Right lobe of liver (tissue), 6 donors: Measurements from ENCODE around the gene TMEM179. TPM values are rescaled to one million over a fixed set of nuclear protein-coding genes. Genes with fewer than 3 reads are reported as not detected.

ENCODE experiments used
- ATAC-seq, 4 donors: fragments of 200-7000 bp; cut with Tn5 transposase; one replicate each; pipeline ENCODE4 v1.9.1; 2020; ENCODE audit warnings: mild to moderate bottlenecking in 4 of 4, moderate library complexity in 4 of 4
- DNase-seq, 3 donors: peaks; one replicate each; pipeline ENCODE4 v3.0.0-alpha.2; 2020
- H3K27ac ChIP-seq, 3 donors: fragments of 200-600 bp; one replicate each; pipeline ENCODE4 v1.8.0; 2022
- H3K27me3 ChIP-seq, 2 donors: fragments of 200-600 bp; one replicate each; pipeline ENCODE4 v1.8.0; 2022
- H3K36me3 ChIP-seq, 4 donors: fragments of 200-600 bp; sonication (generic) in 1 of 4; one replicate each; pipeline versions ENCODE4 v1.5.1 to v1.8.0; 2017 to 2022; ENCODE audit warnings: control low read depth in 1 of 4
- H3K4me1 ChIP-seq, 4 donors: fragments of 200-600 bp; sonication (generic) in 1 of 4; one replicate each; pipeline versions ENCODE4 v1.5.1 to v1.8.0; 2017 to 2022; ENCODE audit warnings: control low read depth in 1 of 4
- H3K4me3 ChIP-seq, 3 donors: fragments of 200-600 bp; one replicate each; pipeline ENCODE4 v1.8.0; 2022
- H3K9me3 ChIP-seq, 4 donors: fragments of 200-600 bp; sonication (generic) in 1 of 4; one replicate each; pipeline versions ENCODE4 v1.5.1 to v1.8.0; 2017 to 2022; ENCODE audit warnings: control low read depth in 1 of 4
- CTCF ChIP-seq, 4 donors: fragments of 200-600 bp in 3 of 4; fragments of 450-650 bp in 1 of 4; IDR thresholded peaks; one replicate each; pipeline versions ENCODE4 v1.5.1 to v1.8.0; 2016 to 2022; ENCODE audit warnings: antibody characterized with exemption in 4 of 4, mild to moderate bottlenecking in 2 of 4
- POLR2A ChIP-seq: fragments of 450-650 bp; IDR thresholded peaks from one replicate; pipeline ENCODE4 v1.6.1; 2017; ENCODE audit warnings: antibody characterized with exemption, mild to moderate bottlenecking
- WGBS: methylation state at CpG from one replicate; pipeline ENCODE4 v1.1.6; 2018; ENCODE audit warnings: low coverage, low lambda C conversion rate; ENCODE audit not compliant: insufficient coverage; ENCODE audit errors: missing lambda C conversion rate; 5-methylcytosine and 5-hydroxymethylcytosine counted together
- intact Hi-C, 2 donors: fragments of 100-400 bp; cut with DNase I; formaldehyde crosslinking; loops; one replicate each; pipeline versions ENCODE4 v1.11.2 to v1.14.1; 2022
- total RNA-seq, 6 experiments: library from RNA; depleted of rRNA in 2 of 6; stranded (reverse); fragments of >200 nt in 2 of 6; fragmentation: NEBNext Ultra II Directional in 3 of 6; extraction: Animal tissue kit (Norgen Biotek cat#: 25700) in 3 of 6; gene quantifications; one replicate each; pipeline versions ENCODE4 v1.1.0 to v1.2.4, GENCODE V29; 2016 to 2023
- donor health status: DM: no; HTN: yes; CAD: no.
- donor health status: DM: no; HTN: no; CAD: no.
- donor health status: DM: no; HTN: no; CAD: no.
- donor health status: DM: no; HTN: yes; CAD: no.
- donor health status: DM: no; HTN: yes; CAD: no.

TMEM179 gene
- total RNA-seq, 6 experiments from 2014 or later: 0.17 to 0.18 TPM; not detected in 4

GRCh38 chr14:104553166-104554087 is 51.1 kb downstream of the TMEM179 start:
- intact Hi-C loops: no loop called here
- no peaks in the 10 kb centered on the region for H3K36me3 ChIP-seq
- DNase-seq (peak; percentile 13 to 44 (median 34)), ATAC-seq (no peak)
- H3K9me3 ChIP-seq: no peaks in the 10 kb centered on the region
- H3K27ac ChIP-seq: no peak overlapping the region
- no peaks in the 10 kb centered on the region for H3K4me1 ChIP-seq
- TF ChIP-seq POLR2A (no peak), CTCF (IDR thresholded peaks at IDR 0.05) (no peak)
- no peak overlapping the region for H3K4me3 ChIP-seq
- WGBS: 67% methylated on average over 11 of the region's 30 CpGs
- H3K27me3 ChIP-seq: no peaks in the 10 kb centered on the region

GRCh38 chr14:104552738-104553125 is 51.8 kb downstream of the TMEM179 start:
- DNase-seq (no peak), ATAC-seq (no peak)
- Histone ChIP-seq H3K27me3 (no peaks in the 10 kb centered on the region), H3K4me1 (no peaks in the 10 kb centered on the region), H3K4me3 (no peak overlapping the region), H3K36me3 (no peaks in the 10 kb centered on the region), H3K27ac (no peak overlapping the region), H3K9me3 (no peaks in the 10 kb centered on the region)
- intact Hi-C loops: no loop called here
- WGBS: 35% methylated on average over 2 of the region's 9 CpGs
- TF ChIP-seq POLR2A (no peak), CTCF (IDR thresholded peaks at IDR 0.05) (no peak)

- no peak overlapping the region for H3K4me3 ChIP-seq
- TF ChIP-seq POLR2A (no peak), CTCF (IDR thresholded peaks at IDR 0.05) (no peak)
- 61% methylated on average over 9 of the region's 33 CpGs for WGBS
- ATAC-seq (no peak), DNase-seq (peak; percentile 14 to 49 (median 37))
- no peaks in the 10 kb centered on the region for H3K27me3 ChIP-seq
- H3K27ac ChIP-seq: no peak overlapping the region
- H3K9me3 ChIP-seq: no peaks in the 10 kb centered on the region
- intact Hi-C loops: no loop called here
- H3K36me3 ChIP-seq: no peaks in the 10 kb centered on the region
- H3K4me1 ChIP-seq: no peaks in the 10 kb centered on the region
Observed at GRCh38 chr14:104551851-104552737, 52.5 kb downstream of the TMEM179 start.

GRCh38 chr14:104550861-104551728 is 53.5 kb downstream of the TMEM179 start:
- Histone ChIP-seq H3K27ac (no peak overlapping the region), H3K36me3 (no peaks in the 10 kb centered on the region), H3K4me3 (no peak overlapping the region), H3K4me1 (no peaks in the 10 kb centered on the region), H3K27me3 (no peaks in the 10 kb centered on the region), H3K9me3 (no peaks in the 10 kb centered on the region)
- TF ChIP-seq CTCF (IDR thresholded peaks at IDR 0.05) (no peak), POLR2A (no peak)
- ATAC-seq (no peak), DNase-seq (peak in 2 of 3 donors; percentile 37 to 38)
- intact Hi-C loops: no loop called here
- 45% methylated on average over 12 of the region's 24 CpGs for WGBS
